Hippocampal formation (tissue), 2 donors: ENCODE data around the gene GRIA1.
"Not testable (repeated sequence)": the region's sequence is repeated elsewhere in the genome, so short reads cannot be mapped to it uniquely, and the experiment has no call there.

Experiments
- DNase-seq, 2 donors: peaks; one replicate each; lab custom pipeline; 2025; lab: John Stamatoyannopoulos, UW

Gene GRIA1

DNA sequence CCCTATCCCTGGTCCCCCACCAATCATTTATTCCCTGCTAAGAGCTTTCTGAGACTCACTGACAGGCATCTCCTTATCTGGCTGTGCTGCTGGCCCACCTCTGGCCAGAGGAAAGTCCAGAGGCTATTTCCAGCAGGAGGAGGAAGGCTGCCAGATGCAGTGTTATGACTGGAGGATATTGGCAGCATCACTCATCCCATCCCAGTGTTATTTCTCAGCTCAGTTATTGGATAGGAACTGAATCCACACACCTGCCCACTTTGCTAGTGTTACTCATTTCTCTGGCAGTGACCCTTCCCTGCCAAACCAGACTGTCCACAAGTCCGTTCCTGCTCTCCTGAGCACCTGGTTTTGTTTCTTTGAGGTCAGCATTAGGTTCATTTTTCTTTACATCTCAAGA, 228.2 kb downstream of the GRIA1 start:
- no peak for DNase-seq

DNA sequence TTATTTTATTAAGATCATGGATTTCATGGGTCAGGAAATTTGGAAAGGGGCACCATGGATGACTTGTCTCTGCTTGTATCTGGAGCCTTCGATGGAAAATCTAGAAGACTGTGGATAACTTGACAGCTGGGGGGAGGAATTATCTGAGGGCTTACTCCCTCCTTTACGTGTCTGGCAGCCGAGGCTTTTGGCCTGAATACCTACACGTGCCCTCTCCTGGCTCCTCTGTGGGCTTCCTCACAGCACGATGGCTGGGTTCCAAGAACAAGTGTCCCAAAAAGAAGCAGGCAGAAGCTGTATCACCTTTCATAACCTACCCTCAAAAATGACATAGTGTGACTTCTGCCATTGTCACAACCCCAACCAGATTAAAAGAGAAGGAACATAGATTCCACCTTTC, 228.9 kb downstream of the GRIA1 start:
- no peak for DNase-seq

DNA sequence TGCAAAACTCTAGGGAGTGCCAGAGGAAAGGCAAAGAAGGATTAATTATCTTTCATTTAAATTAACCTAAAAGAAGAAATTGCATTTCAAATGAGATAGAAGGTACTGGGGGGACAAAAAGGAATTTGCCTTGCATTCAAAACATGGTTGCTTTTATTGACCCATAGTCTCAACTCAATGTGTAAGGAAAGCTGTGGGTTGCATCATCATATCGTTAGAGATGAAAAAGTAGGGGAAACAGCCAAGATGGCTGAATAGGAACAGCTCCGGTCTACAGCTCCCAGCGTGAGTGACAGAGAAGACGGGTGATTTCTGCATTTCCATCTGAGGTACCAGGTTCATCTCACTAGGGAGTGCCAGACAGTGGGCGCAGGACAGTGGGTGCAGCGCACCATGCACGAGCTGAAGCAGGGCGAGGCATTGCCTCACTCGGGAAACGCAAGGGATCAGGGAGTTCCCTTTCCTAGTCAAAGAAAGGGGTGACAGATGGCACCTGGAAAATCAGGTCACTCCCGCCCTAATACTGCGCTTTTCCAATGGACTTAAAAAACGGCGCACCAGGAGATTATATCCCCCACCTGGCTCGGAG, 232.6 kb downstream of the GRIA1 start:
- DNase-seq: not testable (repeated sequence)

DNA sequence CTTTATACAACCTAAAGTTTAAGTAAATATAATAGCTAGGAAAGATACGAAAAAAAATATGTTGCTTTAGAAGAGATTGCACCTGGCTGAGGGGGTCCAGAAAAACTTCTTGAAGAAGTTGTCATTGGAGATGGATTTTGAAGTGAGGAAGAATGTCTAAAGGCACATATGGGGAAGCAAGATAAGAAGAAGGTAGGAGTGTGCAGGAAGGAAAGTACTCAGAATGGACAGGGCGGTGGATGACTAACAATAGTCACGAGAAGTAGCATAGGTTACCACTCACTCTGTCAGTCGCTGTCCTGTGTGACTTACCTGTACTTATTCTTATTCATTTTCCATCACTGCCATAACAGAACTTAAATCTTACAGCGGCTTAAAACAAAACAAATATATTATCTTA, 251.6 kb downstream of the GRIA1 start:
- no peak for DNase-seq

DNA sequence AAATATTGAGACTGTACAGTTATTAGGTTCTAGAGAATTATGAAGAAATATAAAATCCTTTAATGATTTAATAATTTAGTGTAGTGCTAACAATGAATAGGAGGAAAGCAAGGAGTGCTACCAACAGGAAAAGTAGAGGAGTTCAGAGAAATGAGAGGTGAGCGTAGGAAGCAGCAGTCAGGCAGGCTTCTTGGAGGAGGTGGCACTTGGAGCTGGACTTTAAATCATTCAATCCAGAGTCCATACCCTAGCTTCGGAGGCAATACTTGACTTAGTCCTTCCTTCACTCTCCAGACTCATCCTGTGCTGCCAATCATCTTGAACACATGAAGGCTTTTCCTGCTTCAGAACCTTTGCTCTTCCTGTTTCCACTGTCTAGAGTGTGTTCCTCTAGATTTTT, 254.3 kb downstream of the GRIA1 start:
- DNase-seq: no peak

DNA sequence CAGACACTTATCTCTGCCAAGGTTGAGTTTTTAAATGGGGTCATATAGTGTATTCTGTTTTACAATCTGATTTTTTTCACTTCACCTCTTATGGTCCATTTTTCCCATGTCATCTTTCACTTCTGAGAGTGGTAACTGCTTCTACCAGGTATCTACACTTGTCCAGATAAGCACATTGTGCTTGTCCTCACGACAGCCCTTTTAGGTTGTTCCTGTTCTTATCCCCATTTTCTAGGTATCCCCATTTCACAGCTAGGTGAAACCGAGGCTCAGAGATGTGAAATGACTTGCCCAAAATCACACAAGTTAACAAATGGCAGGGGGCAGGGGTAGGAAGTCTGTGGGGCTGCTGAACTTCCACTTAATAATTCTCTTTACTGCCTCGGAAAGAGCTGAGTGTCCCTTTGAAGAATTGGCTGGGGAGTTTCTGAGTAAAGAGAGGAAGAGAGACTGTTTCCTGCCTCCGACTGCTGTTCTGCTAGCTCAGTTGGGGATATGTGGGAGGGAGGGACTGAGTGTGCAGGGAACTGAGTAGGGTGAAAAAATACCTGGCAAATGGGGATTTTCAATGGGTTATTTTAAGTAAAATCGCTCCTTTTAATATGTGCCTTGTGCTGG, 255.4 kb downstream of the GRIA1 start:
- peak in 1 of 2 donors; percentile 42 for DNase-seq

DNA sequence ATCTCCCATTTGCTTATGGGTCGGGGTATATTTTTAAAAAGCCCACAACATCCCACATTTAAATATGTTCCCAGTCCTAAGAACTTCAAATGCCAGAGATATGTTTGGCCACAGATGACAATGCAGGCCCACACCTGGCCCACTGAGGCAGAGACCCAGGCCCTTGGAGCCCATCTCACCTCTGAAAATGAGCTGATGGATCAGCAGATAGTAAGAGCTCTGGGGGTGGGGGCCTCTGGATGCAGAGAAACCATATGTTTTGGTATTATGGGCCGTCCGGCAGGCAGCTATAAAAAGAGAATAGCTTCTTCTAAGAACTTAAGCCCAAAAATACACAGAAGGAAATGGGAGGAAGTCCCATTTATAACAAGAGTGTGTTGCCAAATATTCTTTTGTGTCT, 256.0 kb downstream of the GRIA1 start:
- DNase-seq: no peak

DNA sequence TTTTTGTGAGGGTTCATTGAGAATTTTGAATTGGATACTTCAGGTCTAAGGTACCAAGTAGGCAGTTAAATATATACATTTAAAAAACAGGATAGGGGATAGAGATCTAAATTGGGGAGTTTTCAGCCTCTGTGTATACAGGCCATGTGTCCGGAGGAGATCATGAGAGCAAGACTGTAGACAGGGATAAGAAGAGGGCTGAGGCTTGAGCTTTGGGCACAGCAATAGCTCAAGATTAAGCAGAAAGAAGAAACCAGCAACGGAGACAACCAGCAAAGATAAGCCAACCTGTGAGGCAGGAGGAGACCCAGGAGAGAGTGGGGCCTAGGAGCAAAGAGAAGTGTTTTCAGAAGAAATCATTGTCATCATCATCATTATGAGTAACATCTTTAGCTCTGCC, 258.4 kb downstream of the GRIA1 start:
- no peak for DNase-seq

DNA sequence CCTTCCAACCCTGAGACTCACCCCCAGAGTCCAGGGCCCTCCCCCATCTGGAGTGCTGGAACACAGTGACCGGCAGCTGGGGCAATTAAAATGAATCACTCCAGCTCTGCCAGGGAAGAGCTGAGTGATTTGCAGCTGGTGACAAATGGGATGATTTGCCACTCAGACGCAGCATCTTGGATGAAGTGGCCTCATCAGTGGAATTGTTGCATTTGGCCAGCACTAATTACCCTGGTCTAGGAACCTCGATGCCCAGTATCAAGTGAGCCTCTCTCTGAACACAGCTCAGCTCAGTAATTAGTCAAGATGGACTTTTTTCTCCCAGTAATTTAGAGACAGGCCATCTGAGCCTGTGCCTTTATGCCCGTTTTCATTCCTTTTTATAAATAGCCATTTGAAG, 259.5 kb downstream of the GRIA1 start:
- DNase-seq: no peak

DNA sequence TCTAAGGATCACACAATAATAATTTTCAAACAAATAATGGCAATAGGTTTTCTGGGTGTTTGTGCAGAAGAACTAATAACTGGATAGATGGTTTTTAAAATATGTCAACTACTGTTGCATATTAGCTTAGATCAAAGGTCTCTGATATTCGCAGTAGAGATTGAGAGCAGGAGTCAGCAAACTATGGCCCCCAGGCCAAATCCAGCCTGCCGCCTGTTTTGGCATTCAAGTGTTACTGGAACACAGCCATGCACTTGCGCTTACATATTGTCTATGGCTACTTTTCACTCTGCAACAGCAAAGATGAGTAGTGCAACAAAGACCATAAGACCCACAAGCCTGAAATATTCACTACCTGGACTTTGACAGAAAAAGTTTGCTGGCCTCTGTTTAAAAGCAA, 260.8 kb downstream of the GRIA1 start:
- DNase-seq: no peak

DNA sequence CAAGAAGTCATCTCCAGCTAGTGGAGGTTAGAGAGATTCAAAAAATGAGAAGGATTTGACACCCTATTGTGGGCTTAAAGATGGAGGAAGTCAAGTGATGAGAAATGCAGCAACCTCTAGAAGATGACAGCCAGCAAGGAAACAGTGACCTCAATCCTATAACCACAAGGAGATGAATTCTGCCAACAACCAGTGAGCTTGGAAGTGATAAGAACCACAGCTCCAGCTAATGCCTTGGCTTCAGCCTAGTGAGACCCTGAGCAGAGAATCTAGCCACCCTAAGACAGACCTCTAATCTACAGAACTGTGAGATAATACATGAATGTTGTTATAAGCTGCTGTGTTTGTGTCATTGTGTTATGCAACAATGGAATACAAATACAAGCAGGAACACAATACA, 262.4 kb downstream of the GRIA1 start:
- no peak for DNase-seq

DNA sequence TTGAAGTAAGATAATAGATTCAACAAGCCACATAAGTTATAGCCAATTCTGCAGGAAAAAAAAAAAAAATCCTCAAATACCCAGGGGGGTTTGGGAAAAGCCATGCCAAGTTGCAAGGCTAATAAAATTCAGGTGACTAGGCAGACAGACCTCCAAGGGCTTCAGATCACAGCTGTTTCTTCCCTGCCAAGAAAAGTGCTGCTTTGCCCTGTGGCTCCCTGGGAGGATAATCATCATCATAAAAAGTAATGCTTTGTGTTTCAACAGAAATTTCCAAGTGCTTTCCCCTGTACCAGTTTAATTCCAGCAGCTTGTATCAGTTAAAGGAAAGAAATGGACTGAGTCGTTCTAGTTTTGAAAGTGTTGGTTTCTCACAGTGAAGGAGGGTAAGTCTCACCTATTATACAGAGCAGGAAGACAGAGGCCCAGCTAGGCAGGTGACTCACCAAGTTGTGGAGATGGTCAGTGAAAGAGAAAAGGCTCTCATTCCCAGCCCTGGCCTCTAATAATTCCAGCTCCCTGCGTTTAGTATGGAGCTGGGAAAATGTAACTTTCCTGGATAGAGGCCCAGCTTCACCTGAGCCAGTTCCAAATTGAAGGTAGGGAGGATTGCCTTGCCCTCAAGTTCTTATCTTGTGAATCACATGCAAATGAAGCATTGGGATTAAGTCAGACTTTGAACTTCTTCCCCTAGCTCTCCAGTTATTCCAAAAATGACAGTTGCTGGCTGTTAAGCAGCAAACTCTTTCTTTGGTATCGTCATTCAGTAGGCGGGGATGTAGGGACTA, 263.4 kb downstream of the GRIA1 start:
- DNase-seq: no peak

DNA sequence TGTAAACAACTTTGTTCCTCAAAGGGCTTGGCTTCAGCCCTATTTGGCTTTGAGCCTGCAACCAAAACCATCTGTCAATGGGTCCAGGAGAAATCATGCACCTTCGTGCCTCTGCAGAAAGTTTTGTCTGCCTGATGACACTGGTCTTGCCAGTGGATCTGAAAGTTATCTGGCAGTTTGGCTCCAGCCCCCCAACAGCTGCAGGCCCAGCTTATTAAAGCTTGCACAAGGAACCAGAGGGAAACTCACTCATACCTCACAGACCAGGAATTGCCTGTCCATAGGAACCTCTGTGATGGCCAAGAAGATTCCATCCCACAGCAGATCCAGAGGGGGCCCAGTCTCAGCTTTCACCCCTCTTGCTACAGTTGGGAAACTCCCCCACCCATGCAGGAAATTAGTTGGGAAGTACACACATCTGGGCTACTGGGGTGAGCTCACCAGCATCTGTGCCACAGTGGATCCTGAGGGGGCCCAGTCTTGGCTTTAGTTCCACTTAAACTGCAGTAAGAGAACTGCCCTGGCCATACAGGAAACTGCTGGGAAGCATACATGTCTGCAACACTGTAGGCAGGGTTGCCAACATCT, 265.5 kb downstream of the GRIA1 start:
- DNase-seq: no peak

DNA sequence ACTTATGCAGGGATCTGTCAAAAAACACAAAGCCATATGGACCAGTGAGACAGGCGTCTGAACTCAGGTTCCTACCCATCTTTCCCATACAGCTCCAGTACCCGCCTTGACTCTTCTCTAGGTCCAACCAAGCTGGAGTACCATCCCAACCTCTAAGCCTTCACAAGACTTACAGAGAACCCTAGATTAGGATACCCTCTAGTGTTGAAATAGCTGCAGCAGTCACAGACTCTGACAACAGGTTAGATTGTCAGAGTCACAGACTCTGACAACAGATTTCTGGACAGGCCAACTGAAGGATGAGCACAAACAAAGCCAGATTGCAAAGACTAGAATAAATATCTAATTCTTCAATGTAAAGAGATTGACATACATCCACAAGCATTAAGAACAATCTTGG, 266.1 kb downstream of the GRIA1 start:
- DNase-seq: no peak

DNA sequence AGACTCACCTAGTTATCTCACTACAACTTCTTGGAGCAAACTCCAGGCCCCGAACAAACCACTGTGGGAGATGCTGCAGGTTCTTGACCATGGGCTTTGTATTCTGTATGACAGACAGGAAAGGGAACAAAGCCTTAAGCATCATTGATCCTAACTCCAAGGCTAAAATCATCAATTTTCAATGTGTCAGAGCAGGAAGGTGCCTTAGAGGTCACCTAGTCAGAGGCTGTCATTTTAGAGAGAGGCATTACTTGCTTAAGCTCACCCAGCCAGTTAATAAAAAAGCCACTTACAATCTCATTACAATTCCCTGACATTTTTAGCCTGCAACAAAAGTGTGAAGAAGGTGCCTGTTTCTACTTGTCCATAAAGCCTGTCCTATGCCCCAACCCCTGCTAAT, 275.5 kb downstream of the GRIA1 start:
- no peak for DNase-seq

DNA sequence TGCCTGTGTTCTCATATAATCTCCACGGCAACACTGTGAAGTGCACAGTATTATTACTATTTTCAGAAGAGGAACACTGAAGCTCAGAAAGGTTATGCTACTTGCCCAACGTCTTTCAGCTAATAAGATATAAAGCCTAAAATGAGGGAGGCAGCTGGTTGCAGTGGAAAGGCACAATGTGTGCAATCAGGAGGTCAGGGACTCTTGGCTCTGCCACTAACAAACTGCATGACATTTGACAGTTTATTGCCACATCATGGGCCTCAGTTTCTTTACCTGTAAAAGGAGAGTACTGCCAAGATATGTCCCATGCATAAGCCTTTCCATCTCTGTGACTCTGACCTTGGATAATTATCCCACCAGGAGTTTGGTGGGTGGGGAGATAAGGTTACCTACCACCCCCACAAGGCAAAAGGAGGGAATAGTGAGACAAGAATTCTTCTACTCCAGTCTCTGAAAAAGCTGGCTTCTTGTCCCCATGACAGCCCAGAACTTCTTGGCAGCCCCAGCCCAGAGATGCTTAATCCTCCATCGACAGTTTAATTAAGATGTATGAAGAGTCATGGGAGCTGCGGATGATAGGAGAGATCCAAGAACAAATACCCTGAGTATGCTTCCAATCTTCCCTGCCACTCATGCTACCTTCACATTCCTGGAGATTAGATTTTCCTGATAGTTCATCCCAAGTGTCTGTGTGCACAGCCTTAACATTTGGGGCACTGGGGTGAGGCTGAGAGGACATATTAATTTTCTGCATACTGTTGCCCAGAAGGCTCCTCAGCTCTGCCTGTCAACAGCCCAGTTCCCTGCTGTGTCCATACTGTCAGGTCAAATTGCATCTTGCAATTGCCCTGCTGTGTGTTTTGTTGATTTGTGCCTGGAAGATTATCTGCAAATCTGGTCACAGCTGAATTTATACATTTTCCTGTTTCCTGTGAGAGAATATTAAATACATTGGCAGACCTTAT, 277.0 kb downstream of the GRIA1 start:
- no peak for DNase-seq

DNA sequence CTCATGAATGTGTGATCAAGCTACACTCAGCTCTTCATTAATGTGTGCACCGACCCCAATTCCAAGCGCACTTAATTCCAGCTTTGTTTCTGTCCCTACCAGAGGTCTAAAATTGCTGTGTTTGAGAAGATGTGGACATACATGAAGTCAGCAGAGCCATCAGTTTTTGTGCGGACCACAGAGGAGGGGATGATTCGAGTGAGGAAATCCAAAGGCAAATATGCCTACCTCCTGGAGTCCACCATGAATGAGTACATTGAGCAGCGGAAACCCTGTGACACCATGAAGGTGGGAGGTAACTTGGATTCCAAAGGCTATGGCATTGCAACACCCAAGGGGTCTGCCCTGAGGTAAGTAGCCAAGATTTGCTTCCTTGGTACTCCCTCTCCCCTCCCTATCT, 279.6 kb downstream of the GRIA1 start:
- DNase-seq: no peak

DNA sequence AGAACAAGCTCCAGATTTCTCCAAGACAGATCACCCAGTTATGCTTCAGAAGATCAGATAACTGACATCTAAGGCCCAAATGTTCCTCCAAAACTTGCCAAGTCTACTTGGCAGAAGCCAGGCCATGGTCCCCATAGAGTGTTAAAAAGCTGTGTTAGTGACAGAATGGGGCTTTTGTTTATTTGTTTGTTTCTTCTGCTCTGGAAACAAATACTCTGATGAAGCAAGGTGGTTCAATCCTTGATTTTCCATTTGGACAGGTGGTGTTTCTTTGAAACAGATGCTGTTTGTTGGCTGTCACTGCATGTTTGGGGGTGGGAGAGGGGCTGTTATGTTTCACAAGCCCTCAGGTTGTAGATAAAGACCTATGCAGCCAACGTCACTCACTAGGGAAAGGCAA, 284.2 kb downstream of the GRIA1 start:
- DNase-seq: no peak

DNA sequence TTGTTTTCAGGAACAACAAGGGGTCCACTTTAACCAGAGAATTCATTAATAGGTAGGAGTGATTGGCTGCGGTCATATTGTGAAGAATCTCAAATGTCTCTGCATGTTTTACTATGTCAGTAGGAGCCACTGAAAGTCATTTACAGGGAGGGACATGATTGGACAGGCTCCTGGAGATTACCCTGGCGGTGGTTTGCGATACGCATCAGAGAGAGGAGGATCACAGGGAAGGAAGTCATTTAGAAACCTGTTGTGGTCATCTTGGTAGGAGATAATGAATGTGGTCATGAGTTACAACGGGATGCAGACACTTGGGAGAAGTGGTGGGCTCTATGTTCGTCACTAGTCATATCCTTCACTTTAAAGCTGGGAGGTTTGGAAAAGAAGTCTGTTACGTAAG, 285.5 kb downstream of the GRIA1 start:
- no peak for DNase-seq

DNA sequence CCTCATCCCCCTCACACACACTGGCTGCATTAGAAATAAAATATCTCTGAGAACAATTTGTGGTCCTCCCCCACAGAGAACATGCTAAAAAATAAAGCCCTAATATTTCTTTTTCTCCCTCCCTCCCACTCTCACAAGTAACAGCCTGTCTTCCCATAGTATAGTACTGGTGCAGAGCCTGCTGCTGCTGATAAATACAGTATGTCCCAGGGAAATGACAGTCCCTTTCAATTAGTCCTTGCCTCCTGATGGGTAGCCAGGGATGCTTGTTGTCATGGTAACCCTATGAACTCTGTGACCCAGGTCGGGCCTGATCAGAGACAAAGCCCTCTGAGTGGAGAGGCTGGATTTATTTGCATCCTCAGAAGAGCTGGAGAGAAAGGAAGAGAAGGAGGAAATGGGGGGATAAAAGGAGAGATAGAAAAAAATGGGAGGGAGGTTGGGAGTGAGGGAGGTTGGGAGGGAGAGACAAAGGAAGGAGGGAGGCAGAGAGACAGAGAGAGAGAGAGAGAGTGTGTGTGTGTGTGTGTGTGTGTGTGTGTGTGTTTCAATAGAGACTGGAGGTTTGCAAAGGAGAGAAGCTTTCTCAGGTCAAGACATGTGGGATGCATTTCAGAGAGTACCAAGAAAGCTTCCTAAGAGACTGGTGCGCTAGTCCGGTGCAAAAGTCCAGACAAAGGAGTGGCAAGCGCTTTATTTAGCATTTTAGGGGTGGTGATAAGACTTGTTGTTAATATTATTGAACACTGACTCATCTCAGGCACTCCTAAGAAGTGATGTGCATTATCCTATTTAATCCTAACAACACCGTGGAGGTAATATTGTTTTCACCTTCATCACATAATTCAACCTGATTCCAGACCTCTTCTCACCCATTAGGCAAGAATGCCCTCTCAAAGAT, 287.5 kb downstream of the GRIA1 start:
- DNase-seq: no peak

DNA sequence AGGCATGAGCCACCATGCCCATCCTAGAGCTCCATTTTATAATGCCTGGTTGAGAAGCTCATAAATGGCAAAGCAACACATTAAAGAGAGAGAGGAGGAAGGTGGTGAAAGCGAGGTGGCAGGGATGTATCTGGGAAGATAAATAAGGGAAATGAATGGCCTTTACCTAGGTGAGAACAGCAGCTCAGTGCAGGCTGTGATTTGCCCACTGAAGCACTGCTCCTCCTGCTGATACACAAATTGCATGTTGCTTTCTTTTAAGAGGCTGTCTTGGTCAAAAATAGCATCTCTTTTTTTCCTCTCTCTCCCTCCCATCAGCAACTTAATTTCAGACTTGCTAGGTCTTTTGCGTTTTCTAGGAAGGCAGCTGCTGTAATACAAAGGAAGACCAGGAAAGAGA, 289.4 kb downstream of the GRIA1 start:
- DNase-seq: no peak
